GM15510 (cell line): ENCODE results near the gene TOGARAM2.

Source experiments
- POLR2A ChIP-seq: IDR thresholded peaks from 3 replicates; pipeline ENCODE4 v1.6.1; 2011; ENCODE audit warnings: borderline replicate concordance; ENCODE audit not compliant: insufficient read length; ENCODE audit errors: extremely low read depth

TOGARAM2 gene

DNA sequence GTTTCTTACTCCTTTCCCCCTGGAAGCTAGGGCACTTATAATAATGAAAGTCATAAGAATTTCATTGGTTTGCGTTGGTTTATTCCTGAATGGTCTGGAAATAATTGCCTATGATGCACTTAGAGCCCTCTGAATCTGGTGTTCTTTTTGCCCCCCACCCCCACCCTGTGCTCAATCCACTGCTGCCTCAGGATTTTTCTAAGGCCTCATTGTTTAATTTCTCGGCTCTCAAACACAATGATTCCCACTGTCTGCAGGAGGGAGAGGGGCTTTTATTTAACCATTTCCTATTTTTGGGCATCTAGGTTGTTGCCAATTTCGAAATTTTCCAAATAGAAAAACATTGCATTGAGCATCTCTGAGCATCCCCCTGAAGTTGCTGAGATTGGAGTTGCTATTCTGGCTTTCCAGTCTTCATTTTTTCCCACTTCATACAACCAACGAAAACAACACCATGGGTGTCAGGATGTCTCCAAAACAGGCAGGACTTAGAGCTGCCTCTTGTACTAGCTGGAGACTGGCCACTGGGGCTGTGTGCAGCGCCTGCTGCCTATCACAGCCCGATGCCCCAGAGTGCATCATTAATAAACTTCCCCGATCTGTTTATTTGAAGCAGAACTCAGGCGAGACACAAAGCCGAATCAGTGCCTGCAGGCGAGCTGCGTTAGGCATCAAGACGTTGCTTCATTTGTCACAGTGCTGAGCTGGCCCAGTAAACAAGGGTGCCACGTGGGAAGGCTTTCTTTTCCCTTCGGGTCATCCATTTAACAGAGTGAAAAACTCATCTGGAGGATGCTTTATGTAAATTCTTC, 95.0 kb downstream of the TOGARAM2 start:
- no peak for TF ChIP-seq POLR2A

- TF ChIP-seq POLR2A = no peak
Measured at GRCh38 chr2:29079887-29080286, 98.8 kb downstream of the TOGARAM2 start.

DNA sequence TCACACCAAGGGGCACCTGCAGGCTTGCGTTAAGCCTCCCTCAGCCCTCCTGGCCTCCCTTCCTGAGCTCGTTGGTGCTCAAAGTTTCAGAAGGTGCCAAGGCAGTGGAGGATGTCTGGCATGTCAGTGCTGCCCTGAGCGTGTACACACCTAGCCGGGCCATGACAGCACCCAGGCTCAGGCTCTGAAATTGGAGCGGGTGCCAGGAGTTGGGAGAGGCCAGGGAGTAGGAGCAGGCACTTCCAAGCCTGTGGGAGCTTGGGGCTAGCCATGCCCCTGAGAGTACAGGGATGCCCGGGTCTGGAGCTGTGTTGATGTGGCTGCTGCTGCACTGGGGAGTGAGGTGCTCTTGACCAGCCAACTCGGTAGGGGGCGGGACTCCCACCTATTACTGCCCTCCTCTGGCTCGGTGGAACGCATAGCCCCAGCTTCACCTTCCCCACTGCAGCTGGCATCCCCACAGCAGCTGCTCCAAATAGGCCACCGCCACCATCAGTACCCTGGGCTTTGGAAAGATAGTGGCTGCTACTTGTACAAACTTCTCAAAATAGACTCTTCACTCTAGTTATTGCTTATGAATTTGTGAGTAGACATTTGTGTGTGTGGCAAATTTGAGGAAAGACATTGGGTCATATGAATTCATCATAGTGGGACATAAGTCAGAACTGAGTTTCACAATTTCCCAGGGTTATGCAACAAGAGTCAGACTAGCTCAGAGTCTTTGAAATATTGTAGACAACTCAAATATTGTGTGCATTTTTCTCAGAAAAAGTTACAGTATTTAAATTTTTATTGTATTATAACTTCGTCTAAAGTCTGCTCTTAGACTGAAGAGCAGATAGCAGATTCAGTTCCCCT, 100.0 kb downstream of the TOGARAM2 start:
- TF ChIP-seq POLR2A = no peak

DNA sequence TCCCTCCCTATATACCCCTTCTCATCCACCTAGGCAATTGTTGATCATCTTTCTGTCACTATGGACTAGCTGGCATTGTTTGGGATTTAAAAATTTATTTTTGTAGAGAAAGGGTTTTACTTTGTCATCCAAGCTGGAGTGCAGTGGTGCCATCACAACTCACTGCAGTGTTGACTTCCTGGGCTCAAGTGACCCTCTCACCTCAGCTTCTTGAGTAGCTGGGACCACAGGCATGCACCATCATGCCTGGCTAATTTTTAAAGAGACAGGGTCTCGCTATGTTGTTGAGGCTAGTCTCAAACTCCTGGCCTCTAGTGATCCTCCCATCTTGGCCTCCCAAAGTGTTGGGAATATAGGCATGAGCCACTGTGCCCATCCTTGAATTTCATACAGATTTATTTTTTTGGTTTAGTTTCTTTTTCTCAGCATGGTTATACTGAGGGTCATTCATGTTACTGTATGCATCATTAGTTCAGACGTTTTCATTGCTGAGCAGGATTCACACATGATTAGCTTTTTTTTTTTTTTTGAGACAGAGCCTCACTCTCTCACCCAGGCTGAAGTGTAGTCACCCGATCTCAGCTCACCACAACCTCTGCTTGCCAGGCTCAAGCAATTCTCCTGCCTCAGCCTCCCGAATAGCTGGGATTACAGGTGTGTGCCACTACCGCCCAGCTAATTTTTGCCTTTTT, 101.9 kb downstream of the TOGARAM2 start:
- TF ChIP-seq POLR2A = no peak

GRCh38 chr2:29084554-29084953, 103.5 kb downstream of the TOGARAM2 start:
- TF ChIP-seq POLR2A = no peak

DNA sequence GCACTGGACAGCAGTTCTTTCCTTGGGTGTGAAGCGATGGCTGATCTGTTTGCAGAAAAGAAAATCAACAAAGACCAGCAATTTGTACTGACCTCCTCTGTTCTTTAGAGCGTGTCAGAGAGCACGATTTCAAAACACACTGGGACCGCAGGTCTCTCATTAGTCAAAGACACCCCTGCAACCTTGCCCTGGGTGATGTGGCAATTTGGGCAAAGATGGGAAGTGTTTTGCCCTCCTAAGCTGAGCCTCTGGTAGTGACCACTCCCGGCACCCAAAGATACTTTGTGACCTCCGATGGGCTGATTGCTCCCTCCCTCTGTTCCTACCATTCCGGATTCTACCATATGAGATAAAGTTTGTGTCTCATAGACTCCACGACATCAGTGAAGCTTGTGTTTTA, 115.9 kb downstream of the TOGARAM2 start:
- TF ChIP-seq POLR2A = no peak

- no peak for TF ChIP-seq POLR2A
Measured at GRCh38 chr2:29097569-29097968, 116.5 kb downstream of the TOGARAM2 start.

DNA sequence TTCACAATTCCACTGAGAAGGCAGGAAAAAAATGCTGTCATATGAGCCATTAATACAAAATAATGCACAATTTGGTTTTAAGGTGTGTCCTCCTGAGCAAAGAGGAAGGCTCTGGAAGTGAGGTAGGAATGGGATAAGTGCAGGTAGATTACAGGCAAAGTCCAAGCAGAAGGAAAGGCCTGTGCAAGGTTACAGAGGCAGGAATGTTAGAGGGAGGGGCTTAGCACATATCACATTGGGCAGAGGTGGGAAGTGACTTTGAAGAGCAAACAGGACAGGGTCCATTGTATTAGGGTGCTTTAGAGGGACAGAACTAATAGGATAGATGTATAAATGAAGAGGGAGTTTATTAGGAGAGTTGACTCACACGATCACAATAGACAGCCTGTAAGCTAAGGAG, 119.5 kb downstream of the TOGARAM2 start:
- no peak for TF ChIP-seq POLR2A
